Measurements from ENCODE around the gene TMPRSS11F. TPM values are rescaled to one million over a fixed set of nuclear protein-coding genes. Genes with fewer than 3 reads are reported as not detected.

Gene TMPRSS11F
- total and polyA plus RNA-seq, 2 of the 4 experiments (the other 2 are of a cell fraction) = not detected

DNA sequence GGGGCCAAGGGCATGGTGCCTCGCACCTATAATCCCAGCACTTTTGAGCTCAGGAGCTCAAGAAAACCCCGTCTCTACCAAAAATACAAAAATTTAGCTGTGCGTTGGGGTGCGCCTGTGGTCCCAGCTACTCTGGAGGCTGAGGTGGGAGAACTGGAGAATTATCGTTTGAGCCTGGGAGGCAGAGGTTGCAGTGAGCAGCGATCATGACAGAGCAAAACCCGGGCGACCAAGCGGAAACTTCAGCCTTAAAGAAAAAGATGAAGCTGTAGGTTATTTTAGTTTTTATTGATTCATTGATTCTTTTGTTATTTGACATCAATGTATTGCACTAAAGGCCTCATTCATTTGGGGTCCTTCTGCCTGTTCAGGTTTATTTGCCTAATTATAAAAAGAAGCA is 5.4 kb downstream of the TMPRSS11F start:
- H2AFZ ChIP-seq (replicated peaks; ENCODE audit: low read length, poor library complexity) = no peak overlapping the region
- H3K79me1 ChIP-seq (ENCODE audit: low read depth in 1 of 2, low read length in 2 of 2) = no peaks in the 10 kb centered on the region
- no peak overlapping the region for H3K4me2 ChIP-seq (ENCODE audit: low read depth, low read length)
- in situ Hi-C loops (cut with MboI; ENCODE audit: low sequenced_read_pairs) (no loop called here), intact Hi-C loops (cut with micrococcal nuclease) (no loop called here), dilution Hi-C loops (cut with HindIII; ENCODE audit: low sequenced_read_pairs, unreplicated experiment) (no loop called here)
- no peak overlapping the region for H4K8ac ChIP-seq (ENCODE audit: low read depth in 2 of 2, low read length in 2 of 2)
- ChIA-PET CTCF (no interaction called here), POLR2A (ENCODE audit: unreplicated experiment) (no interaction called here)
- H3K4ac ChIP-seq (ENCODE audit: low read depth, low read length) = no peak overlapping the region
- H4K5ac ChIP-seq (ENCODE audit: low read depth, low read length) = no peak overlapping the region
- no peak overlapping the region for H3K9ac ChIP-seq (ENCODE audit: low read depth, low read length)
- TF ChIP-seq NFE2L2 (IDR thresholded peaks at IDR 0.05; ENCODE audit: low read depth, low read length) (no peak), CHD1 (IDR thresholded peaks at IDR 0.05; ENCODE audit: low read depth, low read length) (no peak), FOS (IDR thresholded peaks at IDR 0.05; ENCODE audit: low read depth, low read length) (no peak), MAZ (IDR thresholded peaks at IDR 0.05; ENCODE audit: borderline replicate concordance, low read depth, low read length) (no peak), CEBPB (IDR thresholded peaks at IDR 0.05; ENCODE audit: low read depth, low read length) (no peak), BHLHE40 (IDR thresholded peaks at IDR 0.05; ENCODE audit: low read depth, low read length) (no peak), RAD21 (IDR thresholded peaks at IDR 0.05; ENCODE audit: low read length) (no peak), RCOR1 (IDR thresholded peaks at IDR 0.05; ENCODE audit: insufficient replicate concordance, low read length) (no peak), MAFK (IDR thresholded peaks at IDR 0.05; ENCODE audit: low read depth, low read length) (no peak), MXI1 (IDR thresholded peaks at IDR 0.05; ENCODE audit: borderline replicate concordance, low read depth, low read length) (no peak), SMC3 (IDR thresholded peaks at IDR 0.05; ENCODE audit: low read depth, low read length) (no peak), RFX5 (IDR thresholded peaks at IDR 0.05; ENCODE audit: low read depth, low read length) (no peak), POLR2A (IDR thresholded peaks at IDR 0.05; ENCODE audit: low read depth, low read length) (no peak)
- TF ChIP-seq, protein P1, sequence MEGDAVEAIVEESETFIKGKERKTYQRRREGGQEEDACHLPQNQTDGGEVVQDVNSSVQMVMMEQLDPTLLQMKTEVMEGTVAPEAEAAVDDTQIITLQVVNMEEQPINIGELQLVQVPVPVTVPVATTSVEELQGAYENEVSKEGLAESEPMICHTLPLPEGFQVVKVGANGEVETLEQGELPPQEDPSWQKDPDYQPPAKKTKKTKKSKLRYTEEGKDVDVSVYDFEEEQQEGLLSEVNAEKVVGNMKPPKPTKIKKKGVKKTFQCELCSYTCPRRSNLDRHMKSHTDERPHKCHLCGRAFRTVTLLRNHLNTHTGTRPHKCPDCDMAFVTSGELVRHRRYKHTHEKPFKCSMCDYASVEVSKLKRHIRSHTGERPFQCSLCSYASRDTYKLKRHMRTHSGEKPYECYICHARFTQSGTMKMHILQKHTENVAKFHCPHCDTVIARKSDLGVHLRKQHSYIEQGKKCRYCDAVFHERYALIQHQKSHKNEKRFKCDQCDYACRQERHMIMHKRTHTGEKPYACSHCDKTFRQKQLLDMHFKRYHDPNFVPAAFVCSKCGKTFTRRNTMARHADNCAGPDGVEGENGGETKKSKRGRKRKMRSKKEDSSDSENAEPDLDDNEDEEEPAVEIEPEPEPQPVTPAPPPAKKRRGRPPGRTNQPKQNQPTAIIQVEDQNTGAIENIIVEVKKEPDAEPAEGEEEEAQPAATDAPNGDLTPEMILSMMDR (conservative IDR thresholded peaks at IDR 0.05; ENCODE audit: low read depth, low read length) = no peak
- TF ChIP-seq, protein P2, sequence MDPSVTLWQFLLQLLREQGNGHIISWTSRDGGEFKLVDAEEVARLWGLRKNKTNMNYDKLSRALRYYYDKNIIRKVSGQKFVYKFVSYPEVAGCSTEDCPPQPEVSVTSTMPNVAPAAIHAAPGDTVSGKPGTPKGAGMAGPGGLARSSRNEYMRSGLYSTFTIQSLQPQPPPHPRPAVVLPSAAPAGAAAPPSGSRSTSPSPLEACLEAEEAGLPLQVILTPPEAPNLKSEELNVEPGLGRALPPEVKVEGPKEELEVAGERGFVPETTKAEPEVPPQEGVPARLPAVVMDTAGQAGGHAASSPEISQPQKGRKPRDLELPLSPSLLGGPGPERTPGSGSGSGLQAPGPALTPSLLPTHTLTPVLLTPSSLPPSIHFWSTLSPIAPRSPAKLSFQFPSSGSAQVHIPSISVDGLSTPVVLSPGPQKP (IDR thresholded peaks at IDR 0.05; ENCODE audit: borderline replicate concordance, low read depth, low read length) = no peak
- TF ChIP-seq, protein P3, sequence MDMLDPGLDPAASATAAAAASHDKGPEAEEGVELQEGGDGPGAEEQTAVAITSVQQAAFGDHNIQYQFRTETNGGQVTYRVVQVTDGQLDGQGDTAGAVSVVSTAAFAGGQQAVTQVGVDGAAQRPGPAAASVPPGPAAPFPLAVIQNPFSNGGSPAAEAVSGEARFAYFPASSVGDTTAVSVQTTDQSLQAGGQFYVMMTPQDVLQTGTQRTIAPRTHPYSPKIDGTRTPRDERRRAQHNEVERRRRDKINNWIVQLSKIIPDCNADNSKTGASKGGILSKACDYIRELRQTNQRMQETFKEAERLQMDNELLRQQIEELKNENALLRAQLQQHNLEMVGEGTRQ (IDR thresholded peaks at IDR 0.05; ENCODE audit: low read depth, low read length) = no peak
- H3K4me1 ChIP-seq (ENCODE audit: control insufficient read depth, insufficient read depth, low read length) = no peaks in the 10 kb centered on the region
- H2BK15ac ChIP-seq (ENCODE audit: low read depth, low read length) = no peak overlapping the region
- no peak overlapping the region for H4K91ac ChIP-seq (ENCODE audit: insufficient read depth, low read depth, low read length)
- no peaks in the 10 kb centered on the region for H3K27me3 ChIP-seq (ENCODE audit: control insufficient read depth, insufficient read depth, low read length)
- no peak overlapping the region for H3K4me3 ChIP-seq (ENCODE audit: insufficient read depth, low read depth, low read length)
- no peaks in the 10 kb centered on the region for H3K9me1 ChIP-seq (ENCODE audit: insufficient read depth, low read length)
- H2BK5ac ChIP-seq (ENCODE audit: low read depth, low read length, poor library complexity, severe bottlenecking) = no peak overlapping the region
- no peak overlapping the region for H3K18ac ChIP-seq (ENCODE audit: low read depth, low read length)
- no peak overlapping the region for H3K56ac ChIP-seq (ENCODE audit: extremely low read depth, insufficient read depth, low read length)
- H3K14ac ChIP-seq (replicated peaks; ENCODE audit: low read depth, low read length) = no peak overlapping the region
- no CpG with 5 or more reads among the region's 9 CpGs for WGBS, 2 experiments (ENCODE audit: extremely low coverage in 2 of 2, insufficient read length in 1 of 2)
- no peaks in the 10 kb centered on the region for H3K9me3 ChIP-seq (ENCODE audit: control insufficient read depth, insufficient read depth, low read length)
- H2BK120ac ChIP-seq (ENCODE audit: low read depth, low read length) = no peak overlapping the region
- ATAC-seq (ENCODE audit: low read depth) = no peak
- no peak for DNase-seq
- H4K20me1 ChIP-seq (ENCODE audit: insufficient read depth, low read length) = no peaks in the 10 kb centered on the region
- H3K27ac ChIP-seq (ENCODE audit: insufficient read depth, low read length) = no peak overlapping the region
- H2BK20ac ChIP-seq (ENCODE audit: low read depth, low read length) = no peak overlapping the region
- BruUV-seq (replicated peaks) = no TSS peak
- H2AK5ac ChIP-seq (ENCODE audit: low read depth, low read length) = no peak overlapping the region
- H3K36me3 ChIP-seq (ENCODE audit: control insufficient read depth, insufficient read depth, low read length) = no peaks in the 10 kb centered on the region
- H2AK9ac ChIP-seq (replicated peaks; ENCODE audit: low read depth, low read length, poor library complexity) = no peak overlapping the region
- H3K23ac ChIP-seq (ENCODE audit: low read depth, low read length) = no peak overlapping the region

All from IMR-90 (cell line).